SK-N-SH (cell line): Measurements from ENCODE around the gene DENND5A. TPM values are rescaled to one million over a fixed set of nuclear protein-coding genes. Genes with fewer than 3 reads are reported as not detected.

Experiments
- CTCF ChIA-PET: fragments of 300-600, 350-600 bp; formaldehyde crosslinking; extraction: SDS; loops from one replicate; lab custom pipeline; 2021; lab: Yijun Ruan, JAX
- POLR2A ChIA-PET: fragments of 350-600 bp; sonication (Branson Sonifier 250); formaldehyde crosslinking; extraction: SDS; loops from one replicate; lab custom pipeline; 2020; ENCODE audit warnings: antibody characterized with exemption, inconsistent platforms; lab: Yijun Ruan, JAX
- DNase-seq: peaks from one replicate; pipeline ENCODE4 v3.0.0; 2012
- H2AFZ ChIP-seq: fragments of 200-600 bp; sonication (generic); 2 replicates; pipeline ENCODE4 v1.8.1; 2016; ENCODE audit warnings: antibody characterized with exemption, mild to moderate bottlenecking, low read depth
- H3F3A ChIP-seq: fragments of 200-600 bp; sonication (generic); replicated peaks from 2 replicates; pipeline ENCODE3; 2016; ENCODE audit warnings: antibody characterized with exemption, mild to moderate bottlenecking; ENCODE audit not compliant: insufficient read depth
- H3K27ac ChIP-seq, 2 experiments: fragments of 200-500 bp in 1 of 2; fragments of 200-600 bp in 1 of 2; sonication (Bioruptor generic) in 1 of 2; sonication (generic), shearing (Covaris generic) in 1 of 2; 2 replicates each; pipeline versions ENCODE4 v1.5.1 to v1.6.1; 2014 to 2016; ENCODE audit warnings: low read depth in 2 of 2, inconsistent platforms in 1 of 2, low read length in 1 of 2, mild to moderate bottlenecking in 1 of 2, mixed read lengths in 1 of 2
- H3K27me3 ChIP-seq: fragments of 200-600 bp; sonication (generic), shearing (Covaris generic); 2 replicates; pipeline ENCODE4 v1.6.1; 2016; ENCODE audit warnings: mixed run types; ENCODE audit not compliant: insufficient read depth
- H3K36me3 ChIP-seq, 2 experiments: fragments of 200-500 bp in 1 of 2; fragments of 200-600 bp in 1 of 2; sonication (Bioruptor generic) in 1 of 2; sonication (generic) in 1 of 2; replicated peaks in 1 of 2; 2 replicates each; pipeline versions ENCODE3 to v1.5.1; 2014 to 2016; ENCODE audit warnings: low read length in 1 of 2, mild to moderate bottlenecking in 1 of 2; ENCODE audit not compliant: insufficient read depth in 2 of 2, control insufficient read depth in 1 of 2
- H3K4me1 ChIP-seq, 2 experiments: fragments of 200-500 bp in 1 of 2; fragments of 200-600 bp in 1 of 2; sonication (Bioruptor generic) in 1 of 2; sonication (generic), shearing (Covaris generic) in 1 of 2; 2 replicates each; pipeline versions ENCODE4 v1.5.1 to v1.6.1; 2014 to 2016; ENCODE audit warnings: low read depth in 1 of 2, low read length in 1 of 2, mixed run types in 1 of 2; ENCODE audit not compliant: insufficient read depth in 2 of 2, control insufficient read depth in 1 of 2
- H3K4me2 ChIP-seq: fragments of 200-600 bp; sonication (generic), shearing (Covaris generic); 2 replicates; pipeline ENCODE4 v1.6.1; 2017; ENCODE audit warnings: mixed run types
- H3K4me3 ChIP-seq, 2 experiments: fragments of 200-500 bp in 1 of 2; fragments of 200-600 bp in 1 of 2; sonication (Bioruptor generic) in 1 of 2; sonication (generic), shearing (Covaris generic) in 1 of 2; 2 replicates each; pipeline versions ENCODE4 v1.5.1 to v1.8.1; 2014 to 2016; ENCODE audit warnings: low read depth in 2 of 2, inconsistent platforms in 1 of 2, low read length in 1 of 2, mild to moderate bottlenecking in 1 of 2, mixed read lengths in 1 of 2, moderate library complexity in 1 of 2
- H3K79me2 ChIP-seq: fragments of 200-600 bp; sonication (generic); 2 replicates; pipeline ENCODE4 v1.8.1; 2017; ENCODE audit warnings: mild to moderate bottlenecking; ENCODE audit not compliant: insufficient read depth
- H3K9ac ChIP-seq: fragments of 200-600 bp; sonication (generic); 2 replicates; pipeline ENCODE4 v1.6.1; 2017; ENCODE audit warnings: mixed run types
- H3K9me2 ChIP-seq: fragments of 200-600 bp; sonication (generic); 2 replicates; pipeline ENCODE4 v1.6.1; 2017; ENCODE audit warnings: mixed run types
- H3K9me3 ChIP-seq: fragments of 200-600 bp; sonication (generic); 2 replicates; pipeline ENCODE4 v1.6.1; 2017; ENCODE audit warnings: mixed run types, mild to moderate bottlenecking, moderate library complexity
- H4K20me1 ChIP-seq: fragments of 200-600 bp; sonication (generic); 2 replicates; pipeline ENCODE4 v1.6.1; 2017; ENCODE audit warnings: mild to moderate bottlenecking, mixed run types; ENCODE audit not compliant: insufficient read depth
- CTCF ChIP-seq: fragments of 200-600 bp; sonication (generic); IDR thresholded peaks from 2 replicates; pipeline ENCODE4 v1.6.1; 2017; ENCODE audit warnings: antibody characterized with exemption, mild to moderate bottlenecking, moderate library complexity
- ELF1 ChIP-seq: IDR thresholded peaks from 2 replicates; pipeline ENCODE4 v1.4.0; 2012
- FOXM1 ChIP-seq: IDR thresholded peaks from 2 replicates; pipeline ENCODE4 v1.4.0; 2012; ENCODE audit warnings: low read depth, mild to moderate bottlenecking
- GABPA ChIP-seq: IDR thresholded peaks from 2 replicates; pipeline ENCODE4 v1.4.0; 2012; ENCODE audit warnings: low read depth, mild to moderate bottlenecking
- GATA2 ChIP-seq: sonication (generic); formaldehyde crosslinking; IDR thresholded peaks from 2 replicates; pipeline ENCODE4 v1.5.0; 2020; ENCODE audit warnings: mild to moderate bottlenecking, missing genetic modification reagents
- MEF2A ChIP-seq: IDR thresholded peaks from 2 replicates; pipeline ENCODE4 v1.4.0; 2012; ENCODE audit warnings: low read depth, borderline replicate concordance
- NFIC ChIP-seq: IDR thresholded peaks from 2 replicates; pipeline ENCODE4 v1.4.0; 2012; ENCODE audit warnings: borderline replicate concordance
- RAD21 ChIP-seq: IDR thresholded peaks from 2 replicates; pipeline ENCODE4 v1.6.1; 2012; ENCODE audit warnings: mild to moderate bottlenecking, low read length
- TCF12 ChIP-seq: IDR thresholded peaks from 2 replicates; pipeline ENCODE4 v1.4.0; 2012
- TEAD4 ChIP-seq: IDR thresholded peaks from 2 replicates; pipeline ENCODE4 v1.4.0; 2012; ENCODE audit warnings: mild to moderate bottlenecking, borderline replicate concordance; ENCODE audit not compliant: insufficient read depth
- ZBTB33 ChIP-seq: IDR thresholded peaks from 2 replicates; pipeline ENCODE4 v1.4.0; 2012; ENCODE audit warnings: low read depth, borderline replicate concordance
- WGBS: methylation state at CpG from one replicate; pipeline ENCODE4 v1.1.6; 2017; ENCODE audit warnings: low lambda C conversion rate; 5-methylcytosine and 5-hydroxymethylcytosine counted together
- polyA plus RNA-seq, 3 experiments: library from polyadenylated mRNA; depleted of rRNA; stranded (reverse); fragments of >200 nt; gene quantifications; 2 replicates each; pipeline ENCODE4 v1.2.3, GENCODE V29; 2012
- TF ChIP-seq, protein P1 (sequence below): IDR thresholded peaks from 2 replicates; pipeline ENCODE4 v1.4.0; 2012; ENCODE audit warnings: low read depth

Gene DENND5A
- polyA plus RNA-seq, 1 of the 3 experiments (the other 2 are of a cell fraction) = 110 TPM

GRCh38 chr11:9096427-9096826, 168.7 kb downstream of the DENND5A start:
- Histone ChIP-seq H3K9me2 (no peaks in the 10 kb centered on the region), H3F3A (no peaks in the 10 kb centered on the region), H3K4me3 (no peak overlapping the region), H3K27me3 (no peaks in the 10 kb centered on the region), H3K27ac (no peak overlapping the region), H3K79me2 (no peaks in the 10 kb centered on the region), H3K9ac (no peak overlapping the region), H3K4me1 (peaks cover 0 to 7% of the 10 kb centered on the region in 2 experiments; a peak in 2 of 4 replicates), H3K9me3 (no peaks in the 10 kb centered on the region), H4K20me1 (no peaks in the 10 kb centered on the region), H2AFZ (no peak overlapping the region), H3K36me3 (no peaks in the 10 kb centered on the region), H3K4me2 (no peak overlapping the region)
- 85% methylated on average over 5 of the region's 5 CpGs for WGBS
- TF ChIP-seq ELF1 = no peak
- ChIA-PET POLR2A (no interaction called here), CTCF (interaction anchor here (0.8 to 7.3 kb wide), 3 partner anchors 21 to 81 kb away, joined by 5 to 48 read pairs (median 36); no protein-coding TSS in a partner anchor)
- DNase-seq = no peak

- H3K36me3 ChIP-seq = no peaks in the 10 kb centered on the region
- no peak overlapping the region for H2AFZ ChIP-seq
- no peaks in the 10 kb centered on the region for H3K27me3 ChIP-seq
- H3K9me2 ChIP-seq = no peaks in the 10 kb centered on the region
- POLR2A ChIA-PET = no interaction called here
- H3K4me3 ChIP-seq = no peak overlapping the region
- no peak for DNase-seq
- H3K27ac ChIP-seq = no peak overlapping the region
- no peaks in the 10 kb centered on the region for H3K9me3 ChIP-seq
- CTCF ChIA-PET = interaction anchor here (0.8 to 7.3 kb wide), 3 partner anchors 21 to 80 kb away, joined by 3 to 48 read pairs (median 36); no protein-coding TSS in a partner anchor
- WGBS = 93% methylated on average over 3 of the region's 12 CpGs
- H4K20me1 ChIP-seq = no peaks in the 10 kb centered on the region
- no peaks in the 10 kb centered on the region for H3K79me2 ChIP-seq
- no peak overlapping the region for H3K9ac ChIP-seq
- TF ChIP-seq RAD21 (0 out of 2 replicates have a peak, but pooled peaks have one; percentile 8), ZBTB33 (no peak), CTCF (peak; percentile 29; the same call in 1 of the 2 replicates)
- H3K4me2 ChIP-seq = no peak overlapping the region
- H3K4me1 ChIP-seq = peaks cover 0 to 9% of the 10 kb centered on the region in 2 experiments; a peak in 2 of 4 replicates
- no peaks in the 10 kb centered on the region for H3F3A ChIP-seq
These were observed 169.7 kb downstream of the DENND5A start for GRCh38 chr11:9095421-9095820.

DNA sequence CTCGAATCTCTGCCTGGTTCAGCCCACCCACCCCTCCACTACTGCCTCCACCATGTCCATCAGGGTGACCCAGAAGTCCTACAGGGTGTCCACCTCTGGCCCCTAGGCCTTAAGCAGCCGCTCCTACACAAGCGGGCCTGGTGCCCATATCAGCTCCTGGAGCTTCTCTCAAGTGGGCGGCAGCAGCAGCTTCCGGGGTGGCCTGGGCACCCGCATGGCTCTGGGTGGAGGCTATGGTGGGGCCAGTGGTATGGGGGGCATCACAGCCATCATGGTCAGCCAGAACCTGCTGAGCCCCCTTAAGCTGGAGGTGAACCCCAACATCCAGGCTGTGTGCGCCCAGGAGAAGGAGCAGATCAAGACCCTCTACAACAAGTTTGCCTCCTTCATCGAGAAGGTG, 170.7 kb downstream of the DENND5A start:
- Histone ChIP-seq H3K27ac (no peak overlapping the region), H4K20me1 (no peaks in the 10 kb centered on the region), H3K9ac (no peak overlapping the region), H3K4me2 (no peak overlapping the region), H3K36me3 (no peaks in the 10 kb centered on the region), H3K4me3 (no peak overlapping the region), H3F3A (no peaks in the 10 kb centered on the region), H3K27me3 (no peaks in the 10 kb centered on the region), H3K9me2 (no peaks in the 10 kb centered on the region), H3K79me2 (no peaks in the 10 kb centered on the region), H2AFZ (no peak overlapping the region), H3K9me3 (no peaks in the 10 kb centered on the region), H3K4me1 (peaks cover 0 to 16% of the 10 kb centered on the region in 2 experiments; a peak in 2 of 4 replicates)
- CTCF ChIA-PET = interaction anchor here (1.0 to 7.3 kb wide), 5 partner anchors 10 to 413 kb away, joined by 3 to 48 read pairs (median 11); no protein-coding TSS in a partner anchor
- DNase-seq = no peak
- POLR2A ChIA-PET = no interaction called here
- WGBS = 72% methylated on average over 4 of the region's 8 CpGs
- no peak for TF ChIP-seq GABPA
- no peak for TF ChIP-seq TEAD4
- TF ChIP-seq FOXM1 = no peak
- TF ChIP-seq MEF2A = no peak
- TF ChIP-seq GATA2 (CRISPR knock-in tag) = no peak
- TF ChIP-seq, protein P1, sequence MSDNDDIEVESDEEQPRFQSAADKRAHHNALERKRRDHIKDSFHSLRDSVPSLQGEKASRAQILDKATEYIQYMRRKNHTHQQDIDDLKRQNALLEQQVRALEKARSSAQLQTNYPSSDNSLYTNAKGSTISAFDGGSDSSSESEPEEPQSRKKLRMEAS = no peak
- TF ChIP-seq NFIC = no peak
- TF ChIP-seq TCF12 = no peak
- no peak for TF ChIP-seq CTCF
